Measurements from ENCODE around the gene GRIN3B. TPM values are rescaled to one million over a fixed set of nuclear protein-coding genes. Genes with fewer than 3 reads are reported as not detected.

Gene GRIN3B
- total and polyA plus RNA-seq, 9 of the 15 experiments (the other 6 are each of a cell fraction or from before 2014, with no cell fraction given) = 0.06 to 0.95 (median 0.19) TPM; not detected in 6

DNA sequence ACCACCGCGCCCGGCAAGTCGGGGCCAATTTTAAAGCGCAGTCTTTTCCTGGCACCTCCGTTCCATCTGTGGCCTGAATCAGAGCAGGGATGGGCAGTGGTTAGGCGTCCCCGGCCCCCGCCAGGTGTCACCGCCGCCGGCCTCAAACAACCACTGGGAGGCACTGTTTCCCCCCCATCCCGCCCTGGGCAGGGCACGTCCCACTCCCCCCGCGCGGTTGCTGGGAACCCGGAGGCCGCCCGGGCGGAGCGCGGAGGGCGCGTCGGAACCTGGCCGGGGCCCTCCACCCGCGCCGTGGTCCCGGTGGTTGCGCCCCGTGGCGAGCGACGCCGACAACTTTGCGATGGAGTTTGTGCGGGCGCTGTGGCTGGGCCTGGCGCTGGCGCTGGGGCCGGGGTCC lies at the start of gene GRIN3B (continued):
- peak; percentile 27; the same call in 1 of the 2 replicates for TF ChIP-seq POLR2G (IDR thresholded peaks at IDR 0.05; ENCODE audit: low read depth, low read length)
- TF ChIP-seq CEBPG (CRISPR knock-in tag; IDR thresholded peaks at IDR 0.05) = no peak
- TF ChIP-seq CEBPG (tag; conservative IDR thresholded peaks at IDR 0.05 in 1 of 2, IDR thresholded peaks at IDR 0.05 in 1 of 2) = no peak
- TF ChIP-seq MAZ (CRISPR knock-in tag; conservative IDR thresholded peaks at IDR 0.05 in 1 of 2, IDR thresholded peaks at IDR 0.05 in 1 of 2) = peak; percentile 70 to 87
- peak; percentile 36; the same call in 1 of the 2 replicates for TF ChIP-seq CREM (IDR thresholded peaks at IDR 0.05; ENCODE audit: low read depth)
- peak; percentile 16; the same call in 1 of the 2 replicates for TF ChIP-seq MAX (CRISPR knock-in tag; IDR thresholded peaks at IDR 0.05)
- TF ChIP-seq KDM1A (IDR thresholded peaks at IDR 0.05) = peak in 1 of 2 experiments; percentile 39; a peak in 1 of 4 replicates
- TF ChIP-seq, protein P1, sequence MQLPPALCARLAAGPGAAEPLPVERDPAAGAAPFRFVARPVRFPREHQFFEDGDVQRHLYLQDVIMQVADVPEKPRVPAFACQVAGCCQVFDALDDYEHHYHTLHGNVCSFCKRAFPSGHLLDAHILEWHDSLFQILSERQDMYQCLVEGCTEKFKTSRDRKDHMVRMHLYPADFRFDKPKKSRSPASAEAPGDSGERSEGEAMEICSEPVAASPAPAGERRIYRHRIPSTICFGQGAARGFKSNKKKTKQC (CRISPR knock-in tag; IDR thresholded peaks at IDR 0.05) = peak; percentile 38; the same call in 1 of the 2 replicates
- no peak for TF ChIP-seq POLR2AphosphoS5 (IDR thresholded peaks at IDR 0.05; ENCODE audit: control insufficient read depth, insufficient read depth, low read depth, low read length)
- TF ChIP-seq CTBP1 (IDR thresholded peaks at IDR 0.05; ENCODE audit: borderline replicate concordance) = 0 out of 2 replicates have a peak, but pooled peaks have one; percentile 52
- peak; percentile 8 for TF ChIP-seq CTCFL (IDR thresholded peaks at IDR 0.05; ENCODE audit: borderline replicate concordance, insufficient read depth, low read depth, low read length, poor library complexity, severe bottlenecking)
- TF ChIP-seq GABPA (tag; conservative IDR thresholded peaks at IDR 0.05; ENCODE audit: low read depth) = no peak
- TF ChIP-seq ZBTB49 (CRISPR knock-in tag; IDR thresholded peaks at IDR 0.05; ENCODE audit: borderline replicate concordance) = no peak
- 0 out of 2 replicates have a peak, but pooled peaks have one; percentile 18 for TF ChIP-seq RBFOX2 (IDR thresholded peaks at IDR 0.05; ENCODE audit: low read depth, low read length)
- 0 out of 2 replicates have a peak, but pooled peaks have one; percentile 13 for TF ChIP-seq HCFC1 (IDR thresholded peaks at IDR 0.05; ENCODE audit: low read depth, low read length)
- 0 out of 2 replicates have a peak, but pooled peaks have one; percentile 23 for TF ChIP-seq HNRNPL (IDR thresholded peaks at IDR 0.05; ENCODE audit: low read depth, low read length)
- no peak for TF ChIP-seq SAP30 (IDR thresholded peaks at IDR 0.05; ENCODE audit: borderline replicate concordance, insufficient read depth, low read depth, low read length, poor library complexity, severe bottlenecking)
- TF ChIP-seq FOXO4 (CRISPR knock-in tag; IDR thresholded peaks at IDR 0.05) = no peak
- TF ChIP-seq JUN (IDR thresholded peaks at IDR 0.05; ENCODE audit: borderline replicate concordance, low read depth, low read length) = 0 out of 2 replicates have a peak, but pooled peaks have one; percentile 16
- no peak for TF ChIP-seq JUN (CRISPR knock-in tag; IDR thresholded peaks at IDR 0.05; ENCODE audit: borderline replicate concordance)

All from K562 (cell line).